ENCODE data around the gene RNF20.
"Not testable (repeated sequence)": the region's sequence is repeated elsewhere in the genome, so short reads cannot be mapped to it uniquely, and the experiment has no call there.

The RNF20 gene

GRCh38 chr9:101533334-101534204 lies at the start of gene RNF20:
TSS of gene RNF20 (plus strand) at chr9:101533853. CDS start at chr9:101535424, 1,571 bp downstream.
- DNase-seq, result peak; percentile 99

- DNase-seq, result no peak
Measured at GRCh38 chr9:101484046-101484445, 49.6 kb upstream of the RNF20 start.

GRCh38 chr9:101485924-101486692 lies 47.5 kb upstream of the RNF20 start:
- DNase-seq, result peak; percentile 72

- DNase-seq, result no peak
Measured at GRCh38 chr9:101486693-101487442, 46.8 kb upstream of the RNF20 start.

- no peak for DNase-seq
Measured at GRCh38 chr9:101487443-101487840, 46.2 kb upstream of the RNF20 start.

GRCh38 chr9:101495810-101496209 lies 37.8 kb upstream of the RNF20 start:
- no peak for DNase-seq

- no peak for DNase-seq
Measured at GRCh38 chr9:101498323-101498722, 35.3 kb upstream of the RNF20 start.

GRCh38 chr9:101504188-101504587 lies 29.5 kb upstream of the RNF20 start:
- DNase-seq, result no peak

- DNase-seq, result no peak
Measured at GRCh38 chr9:101508211-101508610, 25.4 kb upstream of the RNF20 start.

GRCh38 chr9:101509572-101509971 lies 24.1 kb upstream of the RNF20 start:
- no peak for DNase-seq

- DNase-seq, result no peak
Measured at GRCh38 chr9:101510459-101510858, 23.2 kb upstream of the RNF20 start.

- DNase-seq, result no peak
Measured at GRCh38 chr9:101511009-101511408, 22.6 kb upstream of the RNF20 start.

- no peak for DNase-seq
Measured at GRCh38 chr9:101512116-101512515, 21.5 kb upstream of the RNF20 start.

GRCh38 chr9:101513351-101513750 lies 20.3 kb upstream of the RNF20 start:
- DNase-seq, result no peak

- DNase-seq, result no peak
Measured at GRCh38 chr9:101514071-101514470, 19.6 kb upstream of the RNF20 start.

- DNase-seq, result no peak
Measured at GRCh38 chr9:101516655-101517054, 17.0 kb upstream of the RNF20 start.

GRCh38 chr9:101518489-101518888 lies 15.2 kb upstream of the RNF20 start:
- DNase-seq, result not testable (repeated sequence)

GRCh38 chr9:101524371-101524770 lies 9.3 kb upstream of the RNF20 start:
- no peak for DNase-seq

- DNase-seq, result no peak
Measured at GRCh38 chr9:101527066-101527465, 6.6 kb upstream of the RNF20 start.

GRCh38 chr9:101528015-101528414 lies 5.6 kb upstream of the RNF20 start:
- no peak for DNase-seq

- peak; percentile 69 for DNase-seq
Measured at GRCh38 chr9:101530076-101530711, 3.5 kb upstream of the RNF20 start.

- DNase-seq, result no peak
Measured at GRCh38 chr9:101536351-101536750, 2.7 kb downstream of the RNF20 start.

- peak; percentile 63 for DNase-seq
Measured at GRCh38 chr9:101536938-101537337, 3.3 kb downstream of the RNF20 start.
